Ovary (tissue), 3 donors: Measurements from ENCODE around the gene TAOK1.
"Not testable (repeated sequence)": the region's sequence is repeated elsewhere in the genome, so short reads cannot be mapped to it uniquely, and the experiment has no call there.

ENCODE experiments used
- POLR2A ChIP-seq: fragments of 450-650 bp; IDR thresholded peaks from one replicate; pipeline ENCODE4 v1.6.1; 2017; ENCODE audit warnings: antibody characterized with exemption, mild to moderate bottlenecking, moderate library complexity
- TF ChIP-seq, protein P1 (sequence below), 3 donors: fragments of 450-650 bp in 2 of 3; fragments of 200-600 bp in 1 of 3; IDR thresholded peaks; one replicate each; pipeline versions ENCODE4 v1.5.1 to v1.8.0; 2016 to 2022; ENCODE audit warnings: antibody characterized with exemption in 3 of 3, mild to moderate bottlenecking in 1 of 3
- donor health status: DM: no; HTN: no; CAD: no.

DNA sequence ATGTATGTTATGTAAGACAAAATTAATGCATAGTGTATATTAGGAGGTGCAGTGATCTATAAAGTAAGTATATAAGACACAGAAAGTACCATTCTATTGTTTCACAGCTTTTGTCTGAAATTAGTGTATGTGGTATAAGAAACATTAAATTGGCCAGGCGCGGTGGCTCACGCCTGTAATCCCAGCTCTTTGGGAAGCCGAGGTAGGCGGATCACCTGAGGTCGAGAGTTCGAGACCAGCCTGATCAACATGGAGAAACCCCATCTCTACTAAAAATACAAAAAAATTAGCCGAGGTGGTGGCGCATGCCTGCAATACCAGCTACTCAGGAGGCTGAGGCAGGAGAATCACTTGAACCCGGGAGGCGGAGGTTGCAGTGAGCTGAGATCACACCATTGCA is 44.7 kb upstream of the TAOK1 start:
- TF ChIP-seq, protein P1, sequence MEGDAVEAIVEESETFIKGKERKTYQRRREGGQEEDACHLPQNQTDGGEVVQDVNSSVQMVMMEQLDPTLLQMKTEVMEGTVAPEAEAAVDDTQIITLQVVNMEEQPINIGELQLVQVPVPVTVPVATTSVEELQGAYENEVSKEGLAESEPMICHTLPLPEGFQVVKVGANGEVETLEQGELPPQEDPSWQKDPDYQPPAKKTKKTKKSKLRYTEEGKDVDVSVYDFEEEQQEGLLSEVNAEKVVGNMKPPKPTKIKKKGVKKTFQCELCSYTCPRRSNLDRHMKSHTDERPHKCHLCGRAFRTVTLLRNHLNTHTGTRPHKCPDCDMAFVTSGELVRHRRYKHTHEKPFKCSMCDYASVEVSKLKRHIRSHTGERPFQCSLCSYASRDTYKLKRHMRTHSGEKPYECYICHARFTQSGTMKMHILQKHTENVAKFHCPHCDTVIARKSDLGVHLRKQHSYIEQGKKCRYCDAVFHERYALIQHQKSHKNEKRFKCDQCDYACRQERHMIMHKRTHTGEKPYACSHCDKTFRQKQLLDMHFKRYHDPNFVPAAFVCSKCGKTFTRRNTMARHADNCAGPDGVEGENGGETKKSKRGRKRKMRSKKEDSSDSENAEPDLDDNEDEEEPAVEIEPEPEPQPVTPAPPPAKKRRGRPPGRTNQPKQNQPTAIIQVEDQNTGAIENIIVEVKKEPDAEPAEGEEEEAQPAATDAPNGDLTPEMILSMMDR (IDR thresholded peaks at IDR 0.05): not testable (repeated sequence)
- TF ChIP-seq POLR2A: not testable (repeated sequence)
